DND-41 (cell line): ENCODE measurements around the gene RCAN2.

Source experiments
- CTCF ChIP-seq: IDR thresholded peaks from 2 replicates; pipeline ENCODE4 v1.5.1; 2012; ENCODE audit warnings: borderline replicate concordance, low read length, moderate library complexity, mild to moderate bottlenecking; ENCODE audit not compliant: poor library complexity, severe bottlenecking; ENCODE audit errors: extremely low read depth
- EZH2 ChIP-seq: IDR thresholded peaks from 3 replicates; pipeline ENCODE4 v1.6.1; 2012; ENCODE audit warnings: borderline replicate concordance, low read depth, mild to moderate bottlenecking, moderate library complexity, low read length, inconsistent platforms; ENCODE audit not compliant: severe bottlenecking

- TF ChIP-seq CTCF = no peak
- TF ChIP-seq EZH2 = no peak
Measured at GRCh38 chr6:46329568-46329967, 161.7 kb downstream of the RCAN2 start.
